Panc1 (cell line): ENCODE results near the gene MACROD2.

Source experiments
- POLR2AphosphoS5 ChIP-seq: IDR thresholded peaks from 2 replicates; pipeline ENCODE4 v1.6.1; 2012; ENCODE audit warnings: mild to moderate bottlenecking, low read depth, low read length, moderate library complexity
- TF ChIP-seq, protein P1 (sequence below): fragments of 450-650 bp; IDR thresholded peaks from 2 replicates; pipeline ENCODE4 v1.5.1; 2017; ENCODE audit warnings: mild to moderate bottlenecking

- TF ChIP-seq, protein P1, sequence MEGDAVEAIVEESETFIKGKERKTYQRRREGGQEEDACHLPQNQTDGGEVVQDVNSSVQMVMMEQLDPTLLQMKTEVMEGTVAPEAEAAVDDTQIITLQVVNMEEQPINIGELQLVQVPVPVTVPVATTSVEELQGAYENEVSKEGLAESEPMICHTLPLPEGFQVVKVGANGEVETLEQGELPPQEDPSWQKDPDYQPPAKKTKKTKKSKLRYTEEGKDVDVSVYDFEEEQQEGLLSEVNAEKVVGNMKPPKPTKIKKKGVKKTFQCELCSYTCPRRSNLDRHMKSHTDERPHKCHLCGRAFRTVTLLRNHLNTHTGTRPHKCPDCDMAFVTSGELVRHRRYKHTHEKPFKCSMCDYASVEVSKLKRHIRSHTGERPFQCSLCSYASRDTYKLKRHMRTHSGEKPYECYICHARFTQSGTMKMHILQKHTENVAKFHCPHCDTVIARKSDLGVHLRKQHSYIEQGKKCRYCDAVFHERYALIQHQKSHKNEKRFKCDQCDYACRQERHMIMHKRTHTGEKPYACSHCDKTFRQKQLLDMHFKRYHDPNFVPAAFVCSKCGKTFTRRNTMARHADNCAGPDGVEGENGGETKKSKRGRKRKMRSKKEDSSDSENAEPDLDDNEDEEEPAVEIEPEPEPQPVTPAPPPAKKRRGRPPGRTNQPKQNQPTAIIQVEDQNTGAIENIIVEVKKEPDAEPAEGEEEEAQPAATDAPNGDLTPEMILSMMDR = no peak
- TF ChIP-seq POLR2AphosphoS5 = no peak
These were observed 811.9 kb downstream of the MACROD2 start for GRCh38 chr20:14807224-14807623.
